B cell (primary cell): ENCODE data around the gene TFCP2L1. TPM values are rescaled to one million over a fixed set of nuclear protein-coding genes. Genes with fewer than 3 reads are reported as not detected.

ENCODE experiments used
- ATAC-seq: fragments of 200-7000 bp; cut with Tn5 transposase; one replicate; pipeline ENCODE4 v1.10.0; 2021; ENCODE audit warnings: low read depth, mild to moderate bottlenecking, moderate number of reproducible peaks, moderate library complexity
- CTCF ChIA-PET: fragments of 350-600 bp; sonication (Branson Sonifier 250); formaldehyde crosslinking; loops from one replicate; lab custom pipeline; 2021; ENCODE audit warnings: antibody characterized with exemption, inconsistent platforms; lab: Charles Lee
- POLR2A ChIA-PET: fragments of 350-600 bp; sonication (Branson Sonifier 250); formaldehyde crosslinking; loops from one replicate; lab custom pipeline; 2021; ENCODE audit warnings: antibody characterized with exemption; lab: Charles Lee
- DNase-seq: peaks from one replicate; pipeline ENCODE4 v3.0.0; 2013
- H2AFZ ChIP-seq: 2 replicates; pipeline ENCODE4 v1.6.1; 2012; ENCODE audit warnings: mild to moderate bottlenecking, low read depth, low read length; ENCODE audit not compliant: insufficient read depth, poor library complexity, severe bottlenecking
- H3K27ac ChIP-seq, 2 donors: 1 replicate in 1 of 2; 2 replicates in 1 of 2; pipeline ENCODE4 v1.5.1; 2012 to 2013; ENCODE audit warnings: low read length in 2 of 2, mild to moderate bottlenecking in 2 of 2, moderate library complexity in 1 of 2
- H3K27me3 ChIP-seq, 4 experiments: fragments of 200-600 bp in 1 of 4; sonication (generic) in 1 of 4; replicated peaks in 1 of 4; 1 replicate in 2 of 4; 2 replicates in 2 of 4; pipeline versions ENCODE4 v1.6.1 to v1.7.0; 2013 to 2016; ENCODE audit warnings: low read length in 3 of 4, mild to moderate bottlenecking in 2 of 4, mixed read lengths in 1 of 4, moderate library complexity in 1 of 4; ENCODE audit not compliant: insufficient read depth in 4 of 4, control insufficient read depth in 3 of 4; ENCODE audit errors: control extremely low read depth in 1 of 4
- H3K36me3 ChIP-seq, 2 experiments: replicated peaks in 1 of 2; 1 replicate in 1 of 2; 2 replicates in 1 of 2; pipeline versions ENCODE4 v1.6.1 to v1.7.1; 2013; ENCODE audit warnings: low read length in 1 of 2; ENCODE audit not compliant: insufficient read depth in 2 of 2, control insufficient read depth in 1 of 2; ENCODE audit errors: control extremely low read depth in 1 of 2, extremely low read depth in 1 of 2
- H3K4me1 ChIP-seq, 2 donors: fragments of 200-600 bp in 1 of 2; sonication (generic) in 1 of 2; 1 replicate in 1 of 2; 2 replicates in 1 of 2; pipeline versions ENCODE4 v1.5.1 to v1.6.1; 2013 to 2017; ENCODE audit warnings: low read length in 2 of 2; ENCODE audit not compliant: control insufficient read depth in 2 of 2, insufficient read depth in 2 of 2
- H3K4me2 ChIP-seq: replicated peaks from 2 replicates; pipeline ENCODE3; 2012; ENCODE audit warnings: mild to moderate bottlenecking, low read depth, low read length; ENCODE audit not compliant: poor library complexity, severe bottlenecking
- H3K4me3 ChIP-seq, 5 experiments: fragments of 200-600 bp in 1 of 5; sonication (generic) in 1 of 5; 1 replicate in 3 of 5; 2 replicates in 2 of 5; pipeline versions ENCODE4 v1.5.1 to v1.7.0; 2011 to 2016; ENCODE audit warnings: low read length in 4 of 5, mild to moderate bottlenecking in 4 of 5, low read depth in 2 of 5, control low read depth in 1 of 5, moderate library complexity in 1 of 5; ENCODE audit not compliant: insufficient read depth in 1 of 5; ENCODE audit errors: control extremely low read depth in 1 of 5, extremely low read depth in 1 of 5
- H3K79me2 ChIP-seq: fragments of 200-600 bp; sonication (generic); one replicate; pipeline ENCODE4 v1.6.0; 2016; ENCODE audit warnings: low read length; ENCODE audit not compliant: control insufficient read depth, insufficient read depth
- H3K9ac ChIP-seq: fragments of 200-600 bp; sonication (generic); 2 replicates; pipeline ENCODE4 v1.6.1; 2017; ENCODE audit warnings: mild to moderate bottlenecking, low read length, moderate library complexity
- H3K9me3 ChIP-seq, 3 donors: one replicate each; pipeline versions ENCODE4 v1.6.1 to v1.7.1; 2013; ENCODE audit warnings: low read length in 2 of 3; ENCODE audit not compliant: control insufficient read depth in 2 of 3, insufficient read depth in 1 of 3; ENCODE audit errors: control extremely low read depth in 1 of 3
- H4K20me1 ChIP-seq: 2 replicates; pipeline ENCODE4 v1.6.0; 2012; ENCODE audit warnings: mild to moderate bottlenecking, low read length; ENCODE audit not compliant: insufficient read depth, control insufficient read depth, poor library complexity, severe bottlenecking
- H3K27ac Mint-ChIP-seq: one replicate; pipeline ENCODE4 v1.8.0; 2021; ENCODE audit warnings: mixed read lengths
- H3K27me3 Mint-ChIP-seq: one replicate; pipeline ENCODE4 v1.8.0; 2021; ENCODE audit warnings: mixed read lengths
- H3K4me1 Mint-ChIP-seq: one replicate; pipeline ENCODE4 v1.8.0; 2021; ENCODE audit warnings: mixed read lengths
- H3K4me3 Mint-ChIP-seq: one replicate; pipeline ENCODE4 v1.8.0; 2021; ENCODE audit warnings: mixed read lengths
- H3K9me3 Mint-ChIP-seq: one replicate; pipeline ENCODE4 v1.8.0; 2022; ENCODE audit warnings: mixed read lengths; ENCODE audit not compliant: insufficient read depth
- CTCF ChIP-seq: fragments of 200-600 bp; IDR thresholded peaks from one replicate; pipeline ENCODE4 v1.8.0; 2022; ENCODE audit warnings: antibody characterized with exemption, mild to moderate bottlenecking
- EZH2 ChIP-seq: IDR thresholded peaks from 2 replicates; pipeline ENCODE4 v1.6.1; 2012; ENCODE audit warnings: borderline replicate concordance, low read depth, mild to moderate bottlenecking, moderate library complexity, low read length; ENCODE audit not compliant: insufficient read depth, poor library complexity, severe bottlenecking
- WGBS: methylation state at CpG from one replicate; pipeline ENCODE4 v1.1.5; 2013; ENCODE audit warnings: missing lambda C conversion rate; ENCODE audit not compliant: insufficient coverage; 5-methylcytosine and 5-hydroxymethylcytosine counted together
- intact Hi-C: fragments of 100-400 bp; cut with micrococcal nuclease; formaldehyde crosslinking; loops from one replicate; pipeline ENCODE4 v1.10.0; 2022
- polyA plus RNA-seq: library from polyadenylated mRNA; depleted of rRNA; stranded (reverse); fragments of >200 nt; gene quantifications from 2 replicates; pipeline ENCODE4 v1.2.3, GENCODE V29; 2012
- total RNA-seq, 2 donors: library from RNA; stranded (reverse); fragments of 120-200 nt in 1 of 2; gene quantifications; 1 replicate in 1 of 2; 2 replicates in 1 of 2; pipeline versions ENCODE4 v1.2.3 to v1.2.4, GENCODE V29; 2013 to 2022

Gene TFCP2L1
- total and polyA plus RNA-seq, 2 donors (not counting 1 experiment from before 2014, with no cell fraction given), result 0.03 TPM; not detected in 1

- Histone ChIP-seq H2AFZ (no peak overlapping the region), H3K36me3 (no peaks in the 10 kb centered on the region), H3K9me3 (no peaks in the 10 kb centered on the region), H3K27me3 (no peaks in the 10 kb centered on the region), H3K4me1 (no peaks in the 10 kb centered on the region), H3K9ac (no peak overlapping the region), H3K27ac (no peak overlapping the region), H3K4me3 (no peak overlapping the region), H3K4me2 (no peak overlapping the region), H3K79me2 (no peaks in the 10 kb centered on the region), H4K20me1 (no peaks in the 10 kb centered on the region)
- 96% methylated on average over 10 of the region's 10 CpGs for WGBS
- ATAC-seq, result no peak
- Mint-ChIP-seq H3K4me3 (no peak overlapping the region), H3K9me3 (no peaks in the 10 kb centered on the region), H3K27ac (no peak overlapping the region), H3K27me3 (no peaks in the 10 kb centered on the region), H3K4me1 (no peaks in the 10 kb centered on the region)
- CTCF ChIA-PET, result no interaction called here
- no peak for DNase-seq
- TF ChIP-seq EZH2 (no peak), CTCF (no peak)
- intact Hi-C loops, result no loop called here
- POLR2A ChIA-PET, result no interaction called here
Measured at GRCh38 chr2:121236650-121237180, 48.3 kb downstream of the TFCP2L1 start.

DNA sequence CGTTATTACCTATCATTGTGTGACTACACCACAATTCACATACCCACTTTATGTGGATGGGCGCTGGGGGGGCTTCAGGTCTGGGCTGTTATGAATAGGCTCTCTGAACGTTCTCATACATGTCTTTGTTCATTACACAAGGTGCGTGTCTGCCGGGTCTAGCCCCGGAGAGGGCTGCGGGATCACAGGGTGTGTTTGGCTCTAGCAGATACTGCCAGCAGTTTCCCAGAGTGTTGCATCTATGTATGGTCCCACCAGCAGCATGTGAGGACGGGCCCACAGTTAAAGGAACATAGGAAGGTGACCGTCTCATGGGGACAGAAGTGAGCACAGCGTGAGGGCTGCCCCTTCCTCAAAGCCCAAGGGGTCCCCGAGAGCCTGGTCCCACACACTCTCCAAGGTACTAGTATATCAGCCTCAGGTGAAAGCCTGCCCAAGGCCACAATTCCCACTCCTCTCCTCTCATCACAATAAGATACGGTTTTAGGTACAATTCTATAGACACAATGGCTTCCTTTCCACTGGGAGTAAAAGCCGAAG is 48.8 kb downstream of the TFCP2L1 start:
- Histone ChIP-seq H3K9ac (no peak overlapping the region), H3K79me2 (no peaks in the 10 kb centered on the region), H3K4me1 (no peaks in the 10 kb centered on the region), H3K27me3 (no peaks in the 10 kb centered on the region), H3K27ac (no peak overlapping the region), H3K4me2 (no peak overlapping the region), H4K20me1 (no peaks in the 10 kb centered on the region), H2AFZ (no peak overlapping the region), H3K9me3 (no peaks in the 10 kb centered on the region), H3K4me3 (no peak overlapping the region), H3K36me3 (no peaks in the 10 kb centered on the region)
- no peak for ATAC-seq
- TF ChIP-seq CTCF, result no peak
- TF ChIP-seq EZH2, result no peak
- Mint-ChIP-seq H3K4me3 (no peak overlapping the region), H3K9me3 (no peaks in the 10 kb centered on the region), H3K27ac (no peak overlapping the region), H3K4me1 (no peaks in the 10 kb centered on the region), H3K27me3 (no peaks in the 10 kb centered on the region)
- WGBS, result 88% methylated on average over 12 of the region's 13 CpGs
- ChIA-PET POLR2A (no interaction called here), CTCF (no interaction called here)
- no peak for DNase-seq
- intact Hi-C loops, result no loop called here
